H1 (cell line): ENCODE results near the gene DISP1. TPM values are rescaled to one million over a fixed set of nuclear protein-coding genes. Genes with fewer than 3 reads are reported as not detected.

Source experiments
- BRCA1 ChIP-seq: IDR thresholded peaks from 2 replicates; pipeline ENCODE4 v1.6.1; 2012; ENCODE audit warnings: low read depth, low read length, improper control_type of control experiment
- FOSL1 ChIP-seq: IDR thresholded peaks from 2 replicates; pipeline ENCODE4 v1.6.1; 2011; ENCODE audit warnings: mild to moderate bottlenecking, low read depth, low read length, moderate library complexity; ENCODE audit not compliant: insufficient read depth
- PHF8 ChIP-seq: fragments of 200-600 bp; sonication (generic); conservative IDR thresholded peaks from 2 replicates; pipeline ENCODE4 v1.7.1; 2012; ENCODE audit warnings: low read depth, mild to moderate bottlenecking, inconsistent platforms, low read length, moderate library complexity
- TAF1 ChIP-seq: IDR thresholded peaks from 2 replicates; pipeline ENCODE4 v1.6.1; 2011; ENCODE audit warnings: mild to moderate bottlenecking, low read depth, low read length
- polyA plus RNA-seq, 7 experiments: library from polyadenylated mRNA; depleted of rRNA in 3 of 7; stranded (reverse) in 5 of 7; unstranded in 2 of 7; fragments of >200 nt in 5 of 7; fragments of 200-250 nt in 2 of 7; gene quantifications; 1 replicate in 5 of 7; 2 replicates in 1 of 7; 4 replicates in 1 of 7; pipeline versions ENCODE4 v1.2.1 to v1.2.3, GENCODE V29; 2011 to 2013; ENCODE audit warnings: missing spikeins in 2 of 7, mixed read lengths in 2 of 7
- total RNA-seq: library from RNA; stranded (reverse); fragmentation: NEBNext Ultra II Directional; extraction: Animal tissue kit (Norgen Biotek cat#: 25700); gene quantifications from 2 replicates; pipeline ENCODE4 v1.2.1, GENCODE V29; 2021
- TF ChIP-seq, protein P1 (sequence below): fragments of 300-600 bp; sonication (generic); IDR thresholded peaks from 2 replicates; pipeline ENCODE4 v1.7.1; 2012; ENCODE audit warnings: low read length, moderate library complexity, mild to moderate bottlenecking, inconsistent platforms; ENCODE audit not compliant: insufficient replicate concordance
- TF ChIP-seq, protein P2 (sequence below): IDR thresholded peaks from 2 replicates; pipeline ENCODE4 v1.6.1; 2012; ENCODE audit warnings: low read length, inconsistent platforms
- TF ChIP-seq, protein P3 (sequence below): IDR thresholded peaks from 2 replicates; pipeline ENCODE4 v1.6.1; 2011; ENCODE audit warnings: low read depth, mild to moderate bottlenecking, low read length; ENCODE audit not compliant: insufficient read depth

The DISP1 gene
- total and polyA plus RNA-seq, 2 of the 8 experiments (the other 6 are each of a cell fraction or from before 2014, with no cell fraction given), result 4.1 to 6.1 TPM

DNA sequence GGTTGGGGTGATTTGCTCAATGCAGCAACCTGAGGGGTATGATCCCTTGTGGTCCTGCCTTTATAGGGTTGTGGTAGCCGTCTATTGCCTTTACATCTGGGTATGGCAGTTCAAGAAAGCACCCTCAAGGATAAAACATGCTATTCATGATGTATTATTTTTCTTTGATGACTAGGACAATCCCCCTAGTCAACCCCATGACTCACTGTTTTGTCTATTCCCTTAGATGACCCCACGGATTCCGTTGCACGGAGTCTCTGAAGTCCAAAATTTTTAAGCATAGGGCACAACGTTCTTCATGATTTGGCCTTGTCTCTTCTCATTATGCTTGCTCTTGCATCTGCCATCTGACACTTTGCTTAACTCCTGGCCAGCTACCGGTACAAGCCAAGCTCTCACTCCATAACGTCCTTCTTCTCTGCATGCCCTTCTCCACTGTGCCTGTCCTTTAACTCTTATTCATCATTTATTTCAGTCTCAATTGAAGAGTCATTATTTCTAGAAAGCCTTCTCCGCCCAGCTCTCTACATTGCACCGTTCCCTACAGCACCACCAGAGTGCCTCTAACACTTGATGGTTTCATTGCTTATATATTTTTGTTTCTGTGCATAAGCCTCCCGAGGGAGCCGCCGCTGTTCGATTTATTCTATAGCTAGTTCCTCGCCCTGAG, 838 bp upstream of the DISP1 start (continued):
- TF ChIP-seq, protein P1, sequence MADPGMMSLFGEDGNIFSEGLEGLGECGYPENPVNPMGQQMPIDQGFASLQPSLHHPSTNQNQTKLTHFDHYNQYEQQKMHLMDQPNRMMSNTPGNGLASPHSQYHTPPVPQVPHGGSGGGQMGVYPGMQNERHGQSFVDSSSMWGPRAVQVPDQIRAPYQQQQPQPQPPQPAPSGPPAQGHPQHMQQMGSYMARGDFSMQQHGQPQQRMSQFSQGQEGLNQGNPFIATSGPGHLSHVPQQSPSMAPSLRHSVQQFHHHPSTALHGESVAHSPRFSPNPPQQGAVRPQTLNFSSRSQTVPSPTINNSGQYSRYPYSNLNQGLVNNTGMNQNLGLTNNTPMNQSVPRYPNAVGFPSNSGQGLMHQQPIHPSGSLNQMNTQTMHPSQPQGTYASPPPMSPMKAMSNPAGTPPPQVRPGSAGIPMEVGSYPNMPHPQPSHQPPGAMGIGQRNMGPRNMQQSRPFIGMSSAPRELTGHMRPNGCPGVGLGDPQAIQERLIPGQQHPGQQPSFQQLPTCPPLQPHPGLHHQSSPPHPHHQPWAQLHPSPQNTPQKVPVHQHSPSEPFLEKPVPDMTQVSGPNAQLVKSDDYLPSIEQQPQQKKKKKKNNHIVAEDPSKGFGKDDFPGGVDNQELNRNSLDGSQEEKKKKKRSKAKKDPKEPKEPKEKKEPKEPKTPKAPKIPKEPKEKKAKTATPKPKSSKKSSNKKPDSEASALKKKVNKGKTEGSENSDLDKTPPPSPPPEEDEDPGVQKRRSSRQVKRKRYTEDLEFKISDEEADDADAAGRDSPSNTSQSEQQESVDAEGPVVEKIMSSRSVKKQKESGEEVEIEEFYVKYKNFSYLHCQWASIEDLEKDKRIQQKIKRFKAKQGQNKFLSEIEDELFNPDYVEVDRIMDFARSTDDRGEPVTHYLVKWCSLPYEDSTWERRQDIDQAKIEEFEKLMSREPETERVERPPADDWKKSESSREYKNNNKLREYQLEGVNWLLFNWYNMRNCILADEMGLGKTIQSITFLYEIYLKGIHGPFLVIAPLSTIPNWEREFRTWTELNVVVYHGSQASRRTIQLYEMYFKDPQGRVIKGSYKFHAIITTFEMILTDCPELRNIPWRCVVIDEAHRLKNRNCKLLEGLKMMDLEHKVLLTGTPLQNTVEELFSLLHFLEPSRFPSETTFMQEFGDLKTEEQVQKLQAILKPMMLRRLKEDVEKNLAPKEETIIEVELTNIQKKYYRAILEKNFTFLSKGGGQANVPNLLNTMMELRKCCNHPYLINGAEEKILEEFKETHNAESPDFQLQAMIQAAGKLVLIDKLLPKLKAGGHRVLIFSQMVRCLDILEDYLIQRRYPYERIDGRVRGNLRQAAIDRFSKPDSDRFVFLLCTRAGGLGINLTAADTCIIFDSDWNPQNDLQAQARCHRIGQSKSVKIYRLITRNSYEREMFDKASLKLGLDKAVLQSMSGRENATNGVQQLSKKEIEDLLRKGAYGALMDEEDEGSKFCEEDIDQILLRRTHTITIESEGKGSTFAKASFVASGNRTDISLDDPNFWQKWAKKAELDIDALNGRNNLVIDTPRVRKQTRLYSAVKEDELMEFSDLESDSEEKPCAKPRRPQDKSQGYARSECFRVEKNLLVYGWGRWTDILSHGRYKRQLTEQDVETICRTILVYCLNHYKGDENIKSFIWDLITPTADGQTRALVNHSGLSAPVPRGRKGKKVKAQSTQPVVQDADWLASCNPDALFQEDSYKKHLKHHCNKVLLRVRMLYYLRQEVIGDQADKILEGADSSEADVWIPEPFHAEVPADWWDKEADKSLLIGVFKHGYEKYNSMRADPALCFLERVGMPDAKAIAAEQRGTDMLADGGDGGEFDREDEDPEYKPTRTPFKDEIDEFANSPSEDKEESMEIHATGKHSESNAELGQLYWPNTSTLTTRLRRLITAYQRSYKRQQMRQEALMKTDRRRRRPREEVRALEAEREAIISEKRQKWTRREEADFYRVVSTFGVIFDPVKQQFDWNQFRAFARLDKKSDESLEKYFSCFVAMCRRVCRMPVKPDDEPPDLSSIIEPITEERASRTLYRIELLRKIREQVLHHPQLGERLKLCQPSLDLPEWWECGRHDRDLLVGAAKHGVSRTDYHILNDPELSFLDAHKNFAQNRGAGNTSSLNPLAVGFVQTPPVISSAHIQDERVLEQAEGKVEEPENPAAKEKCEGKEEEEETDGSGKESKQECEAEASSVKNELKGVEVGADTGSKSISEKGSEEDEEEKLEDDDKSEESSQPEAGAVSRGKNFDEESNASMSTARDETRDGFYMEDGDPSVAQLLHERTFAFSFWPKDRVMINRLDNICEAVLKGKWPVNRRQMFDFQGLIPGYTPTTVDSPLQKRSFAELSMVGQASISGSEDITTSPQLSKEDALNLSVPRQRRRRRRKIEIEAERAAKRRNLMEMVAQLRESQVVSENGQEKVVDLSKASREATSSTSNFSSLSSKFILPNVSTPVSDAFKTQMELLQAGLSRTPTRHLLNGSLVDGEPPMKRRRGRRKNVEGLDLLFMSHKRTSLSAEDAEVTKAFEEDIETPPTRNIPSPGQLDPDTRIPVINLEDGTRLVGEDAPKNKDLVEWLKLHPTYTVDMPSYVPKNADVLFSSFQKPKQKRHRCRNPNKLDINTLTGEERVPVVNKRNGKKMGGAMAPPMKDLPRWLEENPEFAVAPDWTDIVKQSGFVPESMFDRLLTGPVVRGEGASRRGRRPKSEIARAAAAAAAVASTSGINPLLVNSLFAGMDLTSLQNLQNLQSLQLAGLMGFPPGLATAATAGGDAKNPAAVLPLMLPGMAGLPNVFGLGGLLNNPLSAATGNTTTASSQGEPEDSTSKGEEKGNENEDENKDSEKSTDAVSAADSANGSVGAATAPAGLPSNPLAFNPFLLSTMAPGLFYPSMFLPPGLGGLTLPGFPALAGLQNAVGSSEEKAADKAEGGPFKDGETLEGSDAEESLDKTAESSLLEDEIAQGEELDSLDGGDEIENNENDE, result no peak
- no peak for TF ChIP-seq TAF1
- TF ChIP-seq, protein P2, sequence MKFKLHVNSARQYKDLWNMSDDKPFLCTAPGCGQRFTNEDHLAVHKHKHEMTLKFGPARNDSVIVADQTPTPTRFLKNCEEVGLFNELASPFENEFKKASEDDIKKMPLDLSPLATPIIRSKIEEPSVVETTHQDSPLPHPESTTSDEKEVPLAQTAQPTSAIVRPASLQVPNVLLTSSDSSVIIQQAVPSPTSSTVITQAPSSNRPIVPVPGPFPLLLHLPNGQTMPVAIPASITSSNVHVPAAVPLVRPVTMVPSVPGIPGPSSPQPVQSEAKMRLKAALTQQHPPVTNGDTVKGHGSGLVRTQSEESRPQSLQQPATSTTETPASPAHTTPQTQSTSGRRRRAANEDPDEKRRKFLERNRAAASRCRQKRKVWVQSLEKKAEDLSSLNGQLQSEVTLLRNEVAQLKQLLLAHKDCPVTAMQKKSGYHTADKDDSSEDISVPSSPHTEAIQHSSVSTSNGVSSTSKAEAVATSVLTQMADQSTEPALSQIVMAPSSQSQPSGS, result no peak
- TF ChIP-seq, protein P3, sequence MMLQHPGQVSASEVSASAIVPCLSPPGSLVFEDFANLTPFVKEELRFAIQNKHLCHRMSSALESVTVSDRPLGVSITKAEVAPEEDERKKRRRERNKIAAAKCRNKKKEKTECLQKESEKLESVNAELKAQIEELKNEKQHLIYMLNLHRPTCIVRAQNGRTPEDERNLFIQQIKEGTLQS, result no peak
- TF ChIP-seq BRCA1, result no peak
- no peak for TF ChIP-seq FOSL1
- no peak for TF ChIP-seq PHF8
